Thoracic aorta (tissue), 2 donors: ENCODE measurements around the gene FBLN7. TPM values are rescaled to one million over a fixed set of nuclear protein-coding genes. Genes with fewer than 3 reads are reported as not detected.

Experiments
- ATAC-seq: fragments of 150-250 bp; one replicate; pipeline ENCODE4 v1.8.0; 2017; ENCODE audit warnings: low read depth; ENCODE audit not compliant: insufficient number of reproducible peaks, low FRiP score
- DNase-seq: peaks from one replicate; pipeline ENCODE4 v3.0.0-alpha.2; 2020; ENCODE audit warnings: low spot score
- H3K27ac ChIP-seq, 2 donors: fragments of 200-600 bp; sonication (generic); 1 replicate in 1 of 2; 2 replicates in 1 of 2; pipeline ENCODE4 v1.5.1; 2016; ENCODE audit warnings: mild to moderate bottlenecking in 2 of 2, moderate library complexity in 2 of 2
- H3K27me3 ChIP-seq: fragments of 200-600 bp; sonication (generic); replicated peaks from 2 replicates; pipeline ENCODE4 v1.6.0; 2016; ENCODE audit warnings: mild to moderate bottlenecking; ENCODE audit not compliant: insufficient read depth
- H3K36me3 ChIP-seq: fragments of 200-600 bp; sonication (generic); one replicate; pipeline ENCODE4 v1.5.1; 2016
- H3K4me1 ChIP-seq, 2 donors: fragments of 200-600 bp; sonication (generic); 1 replicate in 1 of 2; 2 replicates in 1 of 2; pipeline versions ENCODE4 v1.5.1 to v1.6.0; 2016; ENCODE audit warnings: low read depth in 2 of 2, mild to moderate bottlenecking in 1 of 2; ENCODE audit not compliant: control insufficient read depth in 1 of 2
- H3K4me3 ChIP-seq: fragments of 200-600 bp; sonication (generic); 2 replicates; pipeline ENCODE4 v1.5.1; 2016; ENCODE audit warnings: mild to moderate bottlenecking
- H3K9me3 ChIP-seq: fragments of 200-600 bp; sonication (generic); 2 replicates; pipeline ENCODE4 v1.5.1; 2016
- total RNA-seq, 2 donors: library from RNA; depleted of rRNA; stranded (reverse); fragments of >200 nt; gene quantifications; one replicate each; pipeline versions ENCODE4 v1.1.0 to v1.2.3, GENCODE V29; 2016
- TF ChIP-seq, protein P1 (sequence below): fragments of 200-600 bp; sonication (generic); IDR thresholded peaks from one replicate; pipeline ENCODE4 v1.5.1; 2019; ENCODE audit warnings: antibody characterized with exemption

FBLN7 gene
- total RNA-seq, 2 donors from 2014 or later: 5.1 to 15.6 TPM

DNA sequence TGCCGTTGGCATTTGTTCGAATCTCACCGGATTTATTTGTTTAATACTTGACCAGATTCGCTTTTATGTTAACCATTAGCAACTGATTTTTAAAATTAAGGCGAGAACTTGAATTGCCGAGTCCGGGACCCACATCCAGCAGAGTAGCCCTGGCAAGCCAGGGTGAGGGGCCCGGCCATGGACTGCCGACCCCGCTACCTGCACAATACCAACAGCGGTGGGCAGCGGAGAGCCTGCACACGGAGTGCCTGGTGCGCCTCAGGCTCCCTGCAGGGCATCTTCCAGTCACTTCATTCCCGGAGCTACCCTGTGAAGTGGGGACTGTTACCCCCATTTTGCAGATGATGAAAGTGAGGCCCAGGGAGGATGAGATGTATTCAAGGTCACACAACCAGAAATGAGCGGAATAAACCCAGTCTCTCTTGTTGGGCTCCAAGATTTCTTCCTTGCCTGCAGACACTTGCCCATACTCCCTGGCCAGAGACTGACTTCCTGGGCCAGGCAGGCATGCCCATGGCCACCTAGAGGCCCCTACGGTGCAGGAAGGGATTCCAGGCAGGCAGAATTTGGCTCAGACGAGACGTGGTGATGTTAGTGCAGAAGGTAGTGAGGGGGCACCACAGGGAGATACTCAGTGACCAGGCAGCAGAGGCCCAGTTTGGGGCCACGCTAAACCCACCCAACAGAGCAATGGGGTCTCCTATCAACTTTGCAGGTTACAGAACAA, 2.9 kb downstream of the FBLN7 start:
- TF ChIP-seq, protein P1, sequence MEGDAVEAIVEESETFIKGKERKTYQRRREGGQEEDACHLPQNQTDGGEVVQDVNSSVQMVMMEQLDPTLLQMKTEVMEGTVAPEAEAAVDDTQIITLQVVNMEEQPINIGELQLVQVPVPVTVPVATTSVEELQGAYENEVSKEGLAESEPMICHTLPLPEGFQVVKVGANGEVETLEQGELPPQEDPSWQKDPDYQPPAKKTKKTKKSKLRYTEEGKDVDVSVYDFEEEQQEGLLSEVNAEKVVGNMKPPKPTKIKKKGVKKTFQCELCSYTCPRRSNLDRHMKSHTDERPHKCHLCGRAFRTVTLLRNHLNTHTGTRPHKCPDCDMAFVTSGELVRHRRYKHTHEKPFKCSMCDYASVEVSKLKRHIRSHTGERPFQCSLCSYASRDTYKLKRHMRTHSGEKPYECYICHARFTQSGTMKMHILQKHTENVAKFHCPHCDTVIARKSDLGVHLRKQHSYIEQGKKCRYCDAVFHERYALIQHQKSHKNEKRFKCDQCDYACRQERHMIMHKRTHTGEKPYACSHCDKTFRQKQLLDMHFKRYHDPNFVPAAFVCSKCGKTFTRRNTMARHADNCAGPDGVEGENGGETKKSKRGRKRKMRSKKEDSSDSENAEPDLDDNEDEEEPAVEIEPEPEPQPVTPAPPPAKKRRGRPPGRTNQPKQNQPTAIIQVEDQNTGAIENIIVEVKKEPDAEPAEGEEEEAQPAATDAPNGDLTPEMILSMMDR: no peak
- Histone ChIP-seq H3K4me3 (no peak overlapping the region), H3K4me1 (peaks cover 0 to 15% of the 10 kb centered on the region in 2 donors), H3K36me3 (no peaks in the 10 kb centered on the region), H3K27ac (no peak overlapping the region), H3K9me3 (no peaks in the 10 kb centered on the region), H3K27me3 (no peaks in the 10 kb centered on the region)
- no peak for ATAC-seq
- no peak for DNase-seq

DNA sequence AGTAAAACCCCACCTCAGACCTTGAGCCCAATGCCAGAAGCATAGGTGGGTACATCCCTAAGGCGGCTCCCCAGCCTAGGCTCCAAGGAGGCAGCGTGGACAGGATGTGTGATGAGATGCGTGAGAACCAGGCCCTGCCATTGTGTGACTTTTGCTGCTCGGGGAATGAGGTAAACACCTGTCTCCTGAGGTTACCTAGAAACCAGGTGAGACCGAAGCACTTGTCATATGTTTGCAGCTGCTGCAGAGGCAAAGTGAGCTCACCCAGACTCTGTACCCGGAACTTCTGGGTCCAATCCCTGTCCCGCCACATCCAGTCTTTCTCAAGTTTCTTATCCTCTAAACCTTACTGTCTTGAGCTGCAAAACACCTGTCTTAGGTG, 3.4 kb downstream of the FBLN7 start:
- ATAC-seq (no peak), DNase-seq (no peak)
- Histone ChIP-seq H3K27me3 (no peaks in the 10 kb centered on the region), H3K9me3 (no peaks in the 10 kb centered on the region), H3K36me3 (no peaks in the 10 kb centered on the region), H3K4me1 (peaks cover 0 to 15% of the 10 kb centered on the region in 2 donors), H3K4me3 (no peak overlapping the region), H3K27ac (no peak overlapping the region)
- TF ChIP-seq, protein P1: no peak

DNA sequence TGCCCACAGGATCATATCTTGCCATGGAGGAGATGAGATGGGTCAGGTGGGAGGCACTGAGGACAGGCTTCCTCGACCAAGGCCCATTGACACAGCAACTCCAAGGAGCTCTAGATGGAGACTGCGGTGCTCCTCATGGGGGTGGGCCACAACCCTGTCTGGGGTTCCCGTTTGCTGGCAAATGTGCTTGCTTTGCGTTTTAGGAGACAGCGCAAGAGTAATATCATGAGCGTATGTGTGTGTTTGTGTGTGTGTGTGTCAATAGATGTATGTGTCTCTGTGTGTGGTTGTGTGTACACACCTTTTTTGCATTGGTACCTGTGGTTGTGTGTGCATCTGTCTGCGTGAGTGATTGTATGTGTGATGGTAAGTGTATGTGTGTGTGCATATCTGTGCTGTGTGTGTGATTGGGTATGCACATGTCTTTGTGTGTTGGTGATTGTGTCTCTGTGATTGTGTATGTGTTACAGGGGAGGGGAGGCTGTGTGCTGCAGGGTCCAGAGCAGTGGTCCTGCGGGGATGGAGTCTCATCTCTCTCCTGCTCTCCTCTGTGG, 4.4 kb downstream of the FBLN7 start:
- H3K36me3 ChIP-seq: no peaks in the 10 kb centered on the region
- TF ChIP-seq, protein P1: no peak
- ATAC-seq: no peak
- no peak overlapping the region for H3K27ac ChIP-seq
- no peaks in the 10 kb centered on the region for H3K9me3 ChIP-seq
- peaks cover 0 to 11% of the 10 kb centered on the region in 2 donors for H3K4me1 ChIP-seq
- H3K4me3 ChIP-seq: no peak overlapping the region
- no peaks in the 10 kb centered on the region for H3K27me3 ChIP-seq
- DNase-seq: no peak

DNA sequence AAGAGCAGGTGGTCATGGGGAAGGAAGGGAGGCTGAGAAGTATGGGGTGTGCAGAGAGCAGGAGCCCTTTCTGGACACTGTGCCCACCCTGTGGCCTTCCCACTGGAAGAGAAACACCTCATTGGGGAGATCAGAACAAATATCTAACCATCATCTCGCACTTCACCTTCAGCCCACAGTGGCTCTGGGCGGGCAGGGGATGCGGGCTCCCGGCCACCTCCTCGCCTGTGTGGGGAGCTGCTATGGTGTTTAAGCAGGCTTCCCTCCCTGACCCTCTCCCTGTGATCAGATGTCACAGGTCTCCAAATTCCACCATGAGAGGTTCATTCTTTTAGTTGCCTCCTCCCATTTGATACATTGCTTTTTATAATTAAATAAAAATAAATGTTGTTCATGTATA, 5.0 kb downstream of the FBLN7 start:
- TF ChIP-seq, protein P1: no peak
- H3K4me3 ChIP-seq: no peak overlapping the region
- DNase-seq (no peak), ATAC-seq (no peak)
- H3K27ac ChIP-seq: no peak overlapping the region
- H3K27me3 ChIP-seq: no peaks in the 10 kb centered on the region
- H3K9me3 ChIP-seq: no peaks in the 10 kb centered on the region
- no peaks in the 10 kb centered on the region for H3K36me3 ChIP-seq
- H3K4me1 ChIP-seq: peaks cover 0 to 7% of the 10 kb centered on the region in 2 donors

DNA sequence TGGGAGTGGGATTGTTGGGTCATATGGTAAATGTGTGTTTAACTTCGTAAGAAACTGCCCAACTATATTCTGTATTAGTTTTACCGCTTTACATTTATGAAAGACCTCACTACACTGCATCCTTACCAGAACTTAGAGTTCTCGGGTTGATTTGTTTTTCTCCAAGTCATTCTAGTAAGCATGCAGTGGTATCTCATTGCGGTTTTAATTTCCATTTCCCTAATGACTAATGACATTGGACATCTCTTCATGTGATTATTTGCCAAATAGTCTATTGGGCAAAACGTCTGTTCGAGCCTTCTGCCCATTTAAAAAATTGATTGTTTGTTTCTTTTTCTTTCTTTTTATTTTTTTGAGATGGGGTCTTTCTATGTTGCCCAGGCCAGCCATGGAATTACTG, 6.8 kb downstream of the FBLN7 start:
- Histone ChIP-seq H3K27me3 (no peaks in the 10 kb centered on the region), H3K4me3 (no peak overlapping the region), H3K4me1 (peaks cover 0 to 7% of the 10 kb centered on the region in 2 donors), H3K36me3 (no peaks in the 10 kb centered on the region), H3K9me3 (no peaks in the 10 kb centered on the region), H3K27ac (no peak overlapping the region)
- ATAC-seq (no peak), DNase-seq (no peak)
- TF ChIP-seq, protein P1: no peak
